Endothelial cell of hepatic sinusoid (primary cell): Measurements from ENCODE around the gene HMCN2.

Experiments
- in situ Hi-C: cut with HindIII; loops from 2 replicates; pipeline ENCODE4 v1.10.0; 2017; ENCODE audit warnings: low sequenced_read_pairs

Gene HMCN2

DNA sequence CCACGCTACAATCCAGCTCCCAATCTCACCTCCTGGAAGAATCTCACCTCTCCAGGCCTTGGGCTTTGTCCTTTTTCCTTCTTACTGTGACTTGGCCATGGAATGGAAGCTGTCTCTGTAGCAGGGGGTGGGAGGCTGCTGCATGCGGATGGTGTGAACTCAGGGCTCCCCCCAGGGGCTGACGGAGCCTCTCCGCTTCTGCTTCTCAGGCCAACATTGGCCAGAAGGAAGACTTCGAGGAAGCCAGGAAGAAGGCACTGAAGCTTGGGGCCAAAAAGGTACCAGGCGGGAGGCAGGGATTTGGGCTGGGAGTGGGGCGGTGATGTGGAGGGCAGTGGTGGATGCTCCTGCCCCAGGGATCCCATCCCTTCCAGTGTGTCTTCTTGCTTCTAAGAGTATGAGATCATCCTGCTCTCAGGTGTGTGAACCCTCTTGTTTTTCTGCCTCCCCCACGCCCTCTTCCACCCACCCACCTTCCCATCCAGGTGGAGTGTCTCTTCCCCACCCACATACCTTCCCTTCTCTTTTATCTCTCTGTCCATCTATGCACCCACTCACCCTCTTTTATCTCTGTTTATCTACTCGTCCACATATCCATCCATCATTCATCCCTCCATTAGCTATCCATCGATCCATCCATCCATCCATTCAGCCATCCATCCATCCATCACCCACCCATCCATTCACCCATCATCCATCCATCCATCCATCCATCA is 188.7 kb downstream of the HMCN2 start:
- in situ Hi-C loops = no loop called here

DNA sequence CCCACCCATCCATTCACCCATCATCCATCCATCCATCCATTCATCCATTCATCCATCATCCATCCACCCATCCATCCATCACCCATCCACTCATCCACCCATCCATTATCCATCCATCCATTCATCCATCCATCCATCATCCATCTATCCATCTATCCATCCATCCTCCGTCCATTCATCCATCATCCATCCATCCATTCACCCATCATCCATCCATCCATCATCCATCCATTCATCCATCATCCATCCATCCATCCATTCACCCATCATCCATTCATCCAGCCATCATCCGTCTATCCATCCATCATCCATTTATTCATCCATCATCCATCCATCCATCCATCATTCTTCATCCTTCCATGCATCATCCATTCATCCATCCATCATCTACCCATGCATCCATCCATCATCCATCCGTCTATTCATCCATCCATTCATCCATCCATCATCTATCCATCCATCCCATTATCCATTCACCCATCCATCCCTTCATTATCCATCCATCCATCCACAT is 189.3 kb downstream of the HMCN2 start:
- in situ Hi-C loops = no loop called here

GRCh38 chr9:130458027-130458803 is 192.7 kb downstream of the HMCN2 start:
- in situ Hi-C loops = no loop called here

DNA sequence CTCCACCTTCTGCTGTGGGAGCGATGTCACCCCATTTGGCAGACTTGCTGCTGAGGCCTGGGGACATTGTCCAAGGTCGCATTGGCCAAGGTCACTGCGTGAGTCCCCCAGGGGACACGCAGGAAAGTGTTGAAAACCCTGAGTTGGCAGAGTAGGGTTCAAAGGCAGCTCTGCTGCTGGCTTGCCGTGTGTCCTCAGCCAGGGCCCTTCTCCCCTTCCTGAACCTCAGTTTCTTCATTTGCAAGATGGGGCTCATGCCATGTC is 193.2 kb downstream of the HMCN2 start:
- in situ Hi-C loops = no loop called here

- in situ Hi-C loops = no loop called here
Measured at GRCh38 chr9:130459151-130459550, 193.6 kb downstream of the HMCN2 start.

GRCh38 chr9:130459941-130460669 is 194.5 kb downstream of the HMCN2 start:
- in situ Hi-C loops = no loop called here

- in situ Hi-C loops = no loop called here
Measured at GRCh38 chr9:130461218-130461630, 195.7 kb downstream of the HMCN2 start.

- in situ Hi-C loops = no loop called here
Measured at GRCh38 chr9:130461731-130462130, 196.2 kb downstream of the HMCN2 start.

- in situ Hi-C loops = no loop called here
Measured at GRCh38 chr9:130462685-130463540, 197.4 kb downstream of the HMCN2 start.

- in situ Hi-C loops = no loop called here
Measured at GRCh38 chr9:130463763-130464745, 198.5 kb downstream of the HMCN2 start.

- in situ Hi-C loops = no loop called here
Measured at GRCh38 chr9:130465383-130466096, 200.0 kb downstream of the HMCN2 start.

DNA sequence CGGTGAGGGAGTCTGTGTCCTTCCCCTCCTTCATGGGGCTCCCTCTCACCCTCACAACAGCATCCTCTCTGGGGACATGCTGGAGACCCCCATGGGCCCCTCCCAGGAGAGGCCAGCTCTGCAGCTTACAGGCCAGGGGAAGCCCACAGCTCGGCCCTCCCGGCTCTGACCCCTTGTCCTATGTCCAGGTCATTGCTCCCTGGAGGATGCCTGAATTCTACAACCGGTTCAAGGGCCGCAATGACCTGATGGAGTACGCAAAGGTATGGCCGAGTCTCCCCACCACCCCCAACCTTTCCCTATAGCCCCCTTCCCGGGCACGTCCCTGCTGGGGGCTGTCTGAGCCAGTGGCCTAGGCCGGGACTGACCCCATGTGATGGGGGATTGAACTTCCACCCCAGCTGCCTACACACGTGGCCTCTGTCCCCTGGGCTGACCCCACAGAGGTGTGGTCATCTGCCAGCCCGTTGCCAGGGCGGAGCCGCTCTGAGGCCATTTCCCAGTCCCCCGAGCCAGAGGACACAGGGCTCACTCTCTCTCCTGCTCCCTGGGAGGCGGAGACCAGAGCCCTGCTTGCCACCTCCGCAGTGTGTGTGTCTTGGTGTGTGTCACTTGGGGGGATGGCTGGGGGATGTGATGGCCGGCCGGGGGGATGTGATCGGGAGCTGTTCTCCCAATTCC is 201.1 kb downstream of the HMCN2 start:
- in situ Hi-C loops = no loop called here

- in situ Hi-C loops = no loop called here
Measured at GRCh38 chr9:130467316-130467715, 201.8 kb downstream of the HMCN2 start.

DNA sequence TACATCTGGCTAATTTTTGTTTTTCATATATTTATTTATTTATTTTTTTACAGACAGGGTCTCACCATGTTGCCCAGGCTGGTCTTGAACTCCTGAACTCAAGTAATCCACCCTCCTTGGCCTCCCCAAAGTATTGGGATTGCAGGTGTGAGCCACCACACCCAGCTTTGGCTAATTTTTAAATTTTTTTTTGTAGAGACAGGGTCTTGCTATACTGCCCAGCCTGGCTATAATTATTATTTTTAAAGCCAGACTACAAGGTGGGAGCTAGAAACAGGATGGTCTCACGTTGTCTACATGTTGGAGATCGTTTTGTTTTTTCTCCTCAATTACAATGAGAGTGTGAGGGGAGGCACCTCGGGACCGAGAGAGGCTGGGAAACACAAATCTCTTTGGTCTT is 203.0 kb downstream of the HMCN2 start:
- in situ Hi-C loops = no loop called here

DNA sequence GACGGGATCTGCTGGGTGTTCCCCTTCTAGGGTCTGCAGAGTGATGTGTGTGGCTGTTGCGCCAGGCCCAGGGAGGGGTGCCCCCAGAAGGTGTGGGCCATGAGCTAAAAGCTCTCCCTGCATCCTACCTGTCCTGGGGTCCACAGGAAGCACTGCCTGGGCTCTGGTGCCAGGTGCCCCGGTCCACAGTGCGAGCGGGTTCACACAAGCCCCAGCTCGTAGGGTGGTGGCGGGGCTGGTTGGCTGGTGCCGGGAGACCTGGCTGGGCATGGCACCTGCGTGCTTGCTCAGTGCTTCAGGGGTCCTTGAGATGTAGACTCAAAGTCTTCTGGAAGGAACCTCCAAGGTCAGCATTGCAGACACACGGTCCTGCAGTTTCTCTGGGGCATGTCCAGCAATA is 204.7 kb downstream of the HMCN2 start:
- in situ Hi-C loops = loop anchor here (5.0 kb wide), 2 partner anchors 137 to 227 kb away; no protein-coding TSS in a partner anchor

- in situ Hi-C loops = loop anchor here (5.0 kb wide), 2 partner anchors 136 to 226 kb away; no protein-coding TSS in a partner anchor
Measured at GRCh38 chr9:130470950-130471349, 205.4 kb downstream of the HMCN2 start.

DNA sequence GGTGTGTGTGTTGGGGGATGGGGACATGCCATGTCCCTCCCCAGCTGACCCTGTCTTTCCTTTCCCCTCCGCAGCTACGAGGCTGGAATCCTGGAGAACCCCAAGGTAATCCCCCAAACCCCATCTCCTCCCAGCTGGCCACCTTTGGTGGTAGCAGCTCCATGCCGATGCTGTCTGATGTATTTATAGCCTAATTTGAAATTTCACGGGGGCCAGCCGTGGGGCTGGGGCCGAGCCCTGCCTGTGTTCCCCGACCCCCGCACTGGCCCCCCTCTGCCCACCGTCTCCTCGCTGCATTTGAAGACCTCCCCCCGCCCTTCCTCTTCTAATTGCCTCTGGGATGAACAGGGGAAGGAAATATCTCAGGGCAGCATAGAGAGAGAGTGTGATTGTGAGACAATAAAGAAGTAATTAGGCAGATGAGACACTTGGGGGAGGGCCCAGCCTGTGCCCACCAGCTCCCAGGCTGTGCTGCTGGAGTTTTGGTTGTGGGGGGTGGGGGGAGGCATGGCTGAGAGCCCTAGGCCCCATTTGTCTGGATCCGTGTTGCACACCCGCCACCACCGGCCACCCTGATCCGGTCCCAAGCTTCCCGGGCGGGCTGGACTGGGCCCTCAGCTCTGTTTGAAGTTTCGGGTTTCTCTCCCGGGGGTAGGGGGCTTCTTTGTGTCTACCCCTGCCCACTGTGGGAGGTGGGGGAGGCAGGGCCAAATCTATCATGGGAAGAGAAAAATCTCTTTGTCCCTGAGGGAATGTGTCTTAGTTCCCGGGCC is 206.0 kb downstream of the HMCN2 start:
- in situ Hi-C loops = loop anchor here (5.0 kb wide), 2 partner anchors 136 to 226 kb away; no protein-coding TSS in a partner anchor
